Stimulated activated CD4-positive, alpha-beta T cell treated with anti-CD3 and anti-CD28 coated beads, Interleukin-15, amount 100 ng/mL, for 1 hour (primary cell): ENCODE results near the gene EIF2B5.

Experiments
- DNase-seq, 2 donors: peaks; one replicate each; pipeline ENCODE4 v3.0.0-alpha.2; 2020; ENCODE audit warnings: low read depth in 1 of 2, low spot score in 1 of 2

Gene EIF2B5

DNA sequence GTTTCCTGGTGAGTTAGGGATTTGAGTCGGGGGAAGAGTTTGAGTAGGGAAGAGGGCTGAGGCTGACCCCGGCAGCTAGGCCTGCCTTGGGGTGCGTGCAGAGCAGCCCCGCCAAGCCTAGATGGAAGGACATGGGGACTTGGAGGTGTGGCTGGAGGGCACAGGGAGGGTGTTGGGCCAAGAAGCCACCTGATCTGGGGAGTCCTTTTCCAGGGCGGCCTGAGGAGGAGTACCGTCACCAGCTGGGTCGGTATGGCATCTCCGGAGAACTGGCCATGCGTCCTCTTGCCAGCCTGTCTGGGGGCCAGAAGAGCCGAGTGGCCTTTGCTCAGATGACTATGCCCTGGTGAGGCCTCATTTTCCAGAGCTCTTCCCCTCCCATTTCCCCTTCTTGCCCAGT, 57.7 kb downstream of the EIF2B5 start:
- no peak for DNase-seq

DNA sequence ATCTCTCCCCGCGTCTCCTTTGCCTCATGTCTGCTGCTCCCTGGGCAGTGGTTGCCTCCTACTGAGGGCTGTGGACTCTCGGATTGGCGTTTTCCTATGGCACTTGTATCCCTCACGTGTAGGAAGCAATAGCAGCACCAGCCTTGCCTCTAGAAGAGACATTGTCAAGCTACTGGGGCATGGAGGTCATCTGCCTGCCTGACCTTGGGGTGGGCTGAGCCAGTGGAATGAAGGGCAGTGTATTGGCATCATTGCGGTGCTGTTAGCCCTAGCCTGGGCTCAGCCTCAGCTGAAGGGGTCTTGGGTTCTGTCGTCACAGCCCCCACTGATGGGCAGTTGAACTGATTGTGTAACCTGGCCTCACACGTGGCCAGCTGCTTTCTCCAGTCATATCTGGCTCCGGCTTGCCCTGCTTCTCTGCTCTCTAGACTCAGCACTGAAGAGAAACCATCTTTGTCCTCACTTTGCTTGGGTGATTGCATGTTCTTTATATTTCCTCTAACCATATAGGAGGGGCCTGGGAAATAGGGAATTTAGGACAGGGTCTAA, 58.9 kb downstream of the EIF2B5 start:
- DNase-seq, result no peak
